Calu3 (cell line): ENCODE measurements around the gene PRSS27. TPM values are rescaled to one million over a fixed set of nuclear protein-coding genes. Genes with fewer than 3 reads are reported as not detected.
A peak's percentile ranks its signal among the peaks of the same experiment; 100 is the strongest.

Experiments used
- BruUV-seq: library from RNA; stranded (reverse); fragments of 400-500 nt; replicated peaks from 2 replicates; lab custom pipeline; 2021; lab: Mats Ljungman, UMichigan
- CTCF ChIA-PET: fragments of 300-600 bp; sonication (Branson Sonifier 250); formaldehyde crosslinking; loops from one replicate; lab custom pipeline; 2022; ENCODE audit warnings: antibody characterized with exemption; lab: Charles Lee
- DNase-seq: peaks from one replicate; pipeline ENCODE4 v3.0.0; 2022
- H3K27ac Mint-ChIP-seq: one replicate; pipeline ENCODE4 v1.8.0; 2022; ENCODE audit warnings: mixed read lengths; ENCODE audit not compliant: unreplicated experiment
- H3K27me3 Mint-ChIP-seq: one replicate; pipeline ENCODE4 v1.8.0; 2022; ENCODE audit warnings: mixed read lengths; ENCODE audit not compliant: unreplicated experiment
- H3K36me3 Mint-ChIP-seq: one replicate; pipeline ENCODE4 v1.8.0; 2022; ENCODE audit warnings: mild to moderate bottlenecking, moderate library complexity, mixed read lengths; ENCODE audit not compliant: insufficient read depth, unreplicated experiment
- H3K4me1 Mint-ChIP-seq: one replicate; pipeline ENCODE4 v1.8.0; 2022; ENCODE audit warnings: mild to moderate bottlenecking, low read depth, mixed read lengths; ENCODE audit not compliant: unreplicated experiment
- H3K4me3 Mint-ChIP-seq: one replicate; pipeline ENCODE4 v1.8.0; 2022; ENCODE audit warnings: mild to moderate bottlenecking, low read depth, moderate library complexity, mixed read lengths; ENCODE audit not compliant: unreplicated experiment
- H3K9me3 Mint-ChIP-seq: one replicate; pipeline ENCODE4 v1.8.0; 2022; ENCODE audit warnings: low read depth, mixed read lengths; ENCODE audit not compliant: unreplicated experiment
- intact Hi-C: fragments of 100-400 bp; cut with micrococcal nuclease; formaldehyde crosslinking; loops from one replicate; pipeline ENCODE4 v1.10.0; 2022; ENCODE audit not compliant: unreplicated experiment
- total RNA-seq: library from RNA; stranded (reverse); gene quantifications from 2 replicates; pipeline ENCODE4 v1.2.3, GENCODE V29; 2022
- TF ChIP-seq, protein P1 (sequence below): fragments of 200-600 bp; IDR thresholded peaks from one replicate; pipeline ENCODE4 v1.8.0; 2022; ENCODE audit warnings: antibody characterized with exemption; ENCODE audit not compliant: unreplicated experiment

PRSS27 gene
- total RNA-seq, 1 experiment from 2014 or later: 2.4 TPM

DNA sequence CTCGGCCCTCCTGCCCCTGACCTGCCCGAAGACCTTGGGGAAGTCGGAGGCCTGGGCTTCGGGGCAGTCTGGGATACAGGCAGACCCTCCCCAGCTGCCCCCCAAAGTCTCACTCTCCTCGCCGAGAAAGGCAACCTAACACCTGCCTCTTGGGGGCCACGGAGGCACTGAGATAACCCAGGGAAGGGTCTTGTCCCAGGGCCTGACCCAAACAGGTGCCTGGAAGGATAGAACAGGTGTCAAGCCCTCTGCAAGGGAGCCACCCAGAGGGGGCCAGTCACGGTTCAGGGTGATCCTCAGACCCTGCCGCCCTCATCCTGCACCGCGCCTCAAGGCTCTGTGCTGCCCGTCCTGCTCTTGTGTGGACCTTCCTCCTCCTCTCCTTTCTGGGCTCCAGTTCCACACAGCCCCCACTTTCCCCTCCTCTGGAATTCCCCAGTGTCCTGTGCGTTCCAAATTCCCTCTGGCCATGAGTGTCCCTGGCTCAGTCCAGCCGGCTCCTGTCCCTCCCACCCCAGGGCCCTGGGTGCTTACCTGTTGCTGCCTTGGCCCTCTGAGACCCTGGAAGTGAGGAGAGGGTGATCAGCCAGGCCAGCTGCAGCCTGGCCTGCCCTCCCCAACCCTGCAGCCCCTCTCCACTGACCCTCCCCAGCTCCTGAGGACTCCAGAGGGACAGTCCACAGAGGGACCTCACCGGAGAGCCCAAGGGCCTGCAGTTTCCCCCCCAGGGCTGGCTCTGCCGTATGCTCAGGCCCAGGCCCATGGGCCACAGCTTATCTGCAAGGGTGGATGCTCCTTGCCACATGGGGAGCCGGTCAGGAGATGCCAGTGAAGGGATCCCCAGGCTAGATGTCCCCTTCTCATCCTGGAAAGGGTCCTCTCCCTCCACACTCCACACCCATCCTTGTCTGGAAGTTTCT lies 3.8 kb downstream of the PRSS27 start:
- no peak overlapping the region for H3K27ac Mint-ChIP-seq
- no peaks in the 10 kb centered on the region for H3K9me3 Mint-ChIP-seq
- H3K27me3 Mint-ChIP-seq: peaks cover 56% of the 10 kb centered on the region
- H3K36me3 Mint-ChIP-seq: peaks cover 49% of the 10 kb centered on the region
- no peak overlapping the region for H3K4me3 Mint-ChIP-seq
- TF ChIP-seq, protein P1, sequence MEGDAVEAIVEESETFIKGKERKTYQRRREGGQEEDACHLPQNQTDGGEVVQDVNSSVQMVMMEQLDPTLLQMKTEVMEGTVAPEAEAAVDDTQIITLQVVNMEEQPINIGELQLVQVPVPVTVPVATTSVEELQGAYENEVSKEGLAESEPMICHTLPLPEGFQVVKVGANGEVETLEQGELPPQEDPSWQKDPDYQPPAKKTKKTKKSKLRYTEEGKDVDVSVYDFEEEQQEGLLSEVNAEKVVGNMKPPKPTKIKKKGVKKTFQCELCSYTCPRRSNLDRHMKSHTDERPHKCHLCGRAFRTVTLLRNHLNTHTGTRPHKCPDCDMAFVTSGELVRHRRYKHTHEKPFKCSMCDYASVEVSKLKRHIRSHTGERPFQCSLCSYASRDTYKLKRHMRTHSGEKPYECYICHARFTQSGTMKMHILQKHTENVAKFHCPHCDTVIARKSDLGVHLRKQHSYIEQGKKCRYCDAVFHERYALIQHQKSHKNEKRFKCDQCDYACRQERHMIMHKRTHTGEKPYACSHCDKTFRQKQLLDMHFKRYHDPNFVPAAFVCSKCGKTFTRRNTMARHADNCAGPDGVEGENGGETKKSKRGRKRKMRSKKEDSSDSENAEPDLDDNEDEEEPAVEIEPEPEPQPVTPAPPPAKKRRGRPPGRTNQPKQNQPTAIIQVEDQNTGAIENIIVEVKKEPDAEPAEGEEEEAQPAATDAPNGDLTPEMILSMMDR: no peak
- CTCF ChIA-PET: no interaction called here
- DNase-seq: no peak
- no TSS peak for BruUV-seq
- intact Hi-C loops: no loop called here
- peaks cover 23% of the 10 kb centered on the region for H3K4me1 Mint-ChIP-seq

DNA sequence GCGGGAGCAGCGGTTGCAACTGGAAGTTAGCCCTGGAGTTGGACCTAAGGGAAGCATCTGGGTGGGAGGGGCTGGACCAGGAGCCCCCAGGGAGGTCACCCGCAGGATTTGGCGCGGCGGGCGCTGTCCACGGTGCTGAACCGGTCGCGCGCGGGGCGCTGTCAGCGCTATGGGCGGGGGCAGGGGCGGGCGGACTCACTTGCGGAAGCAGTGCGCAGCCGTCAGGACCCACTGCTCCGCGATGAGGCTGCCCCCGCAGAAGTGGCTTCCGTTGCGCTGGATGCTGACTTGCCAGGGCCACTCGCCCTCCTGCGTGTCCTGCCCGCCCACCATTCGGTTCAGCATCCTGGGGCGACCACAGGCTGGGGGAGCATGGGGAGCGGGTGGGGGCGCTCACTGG lies 4.5 kb downstream of the PRSS27 start:
- Mint-ChIP-seq H3K27me3 (peaks cover 56% of the 10 kb centered on the region), H3K27ac (no peak overlapping the region), H3K36me3 (peaks cover 49% of the 10 kb centered on the region), H3K9me3 (no peaks in the 10 kb centered on the region), H3K4me1 (peaks cover 23% of the 10 kb centered on the region), H3K4me3 (no peak overlapping the region)
- CTCF ChIA-PET: no interaction called here
- TF ChIP-seq, protein P1: no peak
- intact Hi-C loops: no loop called here
- BruUV-seq: no TSS peak
- peak; percentile 41 for DNase-seq

DNA sequence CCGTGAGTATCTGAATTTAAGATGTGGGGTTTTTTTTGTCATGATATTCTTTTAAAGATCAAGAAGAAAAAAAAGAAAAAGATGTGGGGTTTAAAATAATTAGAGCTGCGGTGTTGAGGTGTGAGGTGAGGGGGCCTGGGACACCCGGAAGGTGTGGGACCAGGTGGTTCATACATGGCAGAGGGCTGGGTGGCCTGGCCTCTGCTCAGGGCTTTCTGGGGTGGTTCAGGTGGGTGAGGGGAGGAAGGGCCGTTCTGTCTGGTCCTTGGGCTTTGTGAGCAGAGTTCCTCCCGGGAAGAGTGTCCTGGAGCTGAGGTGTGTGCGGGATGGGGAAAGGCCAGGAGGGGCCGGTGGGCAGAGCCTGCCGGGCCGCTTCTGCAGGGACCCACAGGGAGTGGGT lies 5.0 kb downstream of the PRSS27 start:
- Mint-ChIP-seq H3K4me3 (no peak overlapping the region), H3K4me1 (peaks cover 20% of the 10 kb centered on the region), H3K27me3 (peaks cover 56% of the 10 kb centered on the region), H3K9me3 (no peaks in the 10 kb centered on the region), H3K27ac (peak overlapping the region; percentile 38), H3K36me3 (peaks cover 50% of the 10 kb centered on the region)
- TF ChIP-seq, protein P1: no peak
- BruUV-seq: no TSS peak
- no peak for DNase-seq
- CTCF ChIA-PET: no interaction called here
- intact Hi-C loops: no loop called here

DNA sequence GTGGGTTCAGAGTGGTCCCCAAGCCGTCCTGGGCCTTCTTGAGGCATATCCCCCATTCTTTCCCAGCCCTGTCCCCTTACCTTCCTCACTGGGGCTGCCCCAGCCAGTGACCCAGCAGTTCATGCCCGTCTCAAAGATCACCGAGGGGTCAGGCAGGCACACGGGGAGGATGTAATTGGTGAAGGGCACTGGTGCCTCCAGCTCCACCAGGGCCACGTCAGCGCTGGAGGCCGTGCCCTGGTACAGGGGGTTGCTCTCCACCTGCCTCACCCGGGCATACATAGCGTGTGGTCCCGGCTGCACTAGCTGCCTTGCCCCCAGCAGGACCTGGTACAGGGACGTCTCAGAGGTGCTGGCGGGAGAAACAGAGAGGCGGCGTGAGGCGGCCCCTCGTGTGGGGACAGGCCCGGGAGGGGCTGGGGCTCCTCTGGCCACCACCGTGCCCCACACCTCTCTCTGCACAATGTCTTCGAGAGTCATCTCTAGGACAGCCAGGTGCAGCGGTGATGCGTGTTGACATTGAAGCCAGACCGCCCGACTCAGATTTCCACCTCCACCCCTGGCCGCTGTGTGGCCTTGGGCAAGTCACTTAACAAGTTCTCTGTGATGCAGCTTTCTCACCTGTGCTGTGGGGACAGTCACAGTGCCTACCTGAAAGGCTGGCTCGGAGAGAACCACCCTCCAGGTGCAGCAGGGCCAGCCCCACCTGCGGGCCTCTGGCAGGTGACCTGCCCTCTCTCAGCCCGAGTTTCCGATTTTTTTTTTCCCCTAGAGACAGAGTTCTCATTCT lies 5.8 kb downstream of the PRSS27 start:
- intact Hi-C loops: no loop called here
- Mint-ChIP-seq H3K27ac (no peak overlapping the region), H3K4me3 (no peak overlapping the region), H3K27me3 (peaks cover 56% of the 10 kb centered on the region), H3K4me1 (peaks cover 14% of the 10 kb centered on the region), H3K36me3 (peaks cover 48% of the 10 kb centered on the region), H3K9me3 (no peaks in the 10 kb centered on the region)
- TF ChIP-seq, protein P1: no peak
- no peak for DNase-seq
- CTCF ChIA-PET: no interaction called here
- no TSS peak for BruUV-seq
